ENCODE measurements around the gene BCAS1. TPM values are rescaled to one million over a fixed set of nuclear protein-coding genes. Genes with fewer than 3 reads are reported as not detected.

BCAS1 gene
- total RNA-seq, 1 experiment from 2014 or later: 4.0 TPM

DNA sequence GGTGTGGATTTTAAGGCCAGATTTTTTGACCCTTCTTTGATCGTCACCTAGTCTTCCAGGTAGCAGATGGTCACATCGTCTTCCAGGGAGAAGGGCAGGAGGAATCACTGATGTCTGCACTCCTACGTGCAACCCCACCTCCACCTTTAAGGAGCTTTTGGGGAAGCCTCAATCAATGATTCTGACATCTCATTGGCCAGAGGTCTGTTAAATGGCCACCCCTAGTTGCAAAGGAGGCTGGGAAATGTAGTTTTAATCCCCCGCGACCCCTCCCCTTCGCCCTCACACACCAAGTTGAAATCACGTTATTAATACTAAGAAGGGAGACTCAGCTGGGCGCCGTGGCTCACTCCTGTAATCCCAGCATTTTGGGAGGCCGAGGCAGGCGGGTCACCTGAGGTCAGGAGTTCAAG, 151.4 kb downstream of the BCAS1 start:
- H3K27ac ChIP-seq: no peak overlapping the region
- H3K4me1 ChIP-seq (replicated peaks; ENCODE audit: insufficient read depth): peaks cover 61% of the 10 kb centered on the region
- H3K79me2 ChIP-seq (ENCODE audit: low read depth): no peaks in the 10 kb centered on the region
- no peak overlapping the region for H2AFZ ChIP-seq
- no peaks in the 10 kb centered on the region for H3K27me3 ChIP-seq (ENCODE audit: insufficient read depth, low read depth)
- no peaks in the 10 kb centered on the region for H4K20me1 ChIP-seq (ENCODE audit: insufficient read depth)
- no peak overlapping the region for H3K4me3 ChIP-seq
- TF ChIP-seq, protein P1, sequence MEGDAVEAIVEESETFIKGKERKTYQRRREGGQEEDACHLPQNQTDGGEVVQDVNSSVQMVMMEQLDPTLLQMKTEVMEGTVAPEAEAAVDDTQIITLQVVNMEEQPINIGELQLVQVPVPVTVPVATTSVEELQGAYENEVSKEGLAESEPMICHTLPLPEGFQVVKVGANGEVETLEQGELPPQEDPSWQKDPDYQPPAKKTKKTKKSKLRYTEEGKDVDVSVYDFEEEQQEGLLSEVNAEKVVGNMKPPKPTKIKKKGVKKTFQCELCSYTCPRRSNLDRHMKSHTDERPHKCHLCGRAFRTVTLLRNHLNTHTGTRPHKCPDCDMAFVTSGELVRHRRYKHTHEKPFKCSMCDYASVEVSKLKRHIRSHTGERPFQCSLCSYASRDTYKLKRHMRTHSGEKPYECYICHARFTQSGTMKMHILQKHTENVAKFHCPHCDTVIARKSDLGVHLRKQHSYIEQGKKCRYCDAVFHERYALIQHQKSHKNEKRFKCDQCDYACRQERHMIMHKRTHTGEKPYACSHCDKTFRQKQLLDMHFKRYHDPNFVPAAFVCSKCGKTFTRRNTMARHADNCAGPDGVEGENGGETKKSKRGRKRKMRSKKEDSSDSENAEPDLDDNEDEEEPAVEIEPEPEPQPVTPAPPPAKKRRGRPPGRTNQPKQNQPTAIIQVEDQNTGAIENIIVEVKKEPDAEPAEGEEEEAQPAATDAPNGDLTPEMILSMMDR (conservative IDR thresholded peaks at IDR 0.05): no peak
- TF ChIP-seq EZH2 (IDR thresholded peaks at IDR 0.05; ENCODE audit: low read depth): no peak
- intact Hi-C loops (cut with micrococcal nuclease; ENCODE audit: unreplicated experiment): loop anchor here (5.0 kb wide), 2 partner anchors 147 to 327 kb away; partner anchors contain the start of gene ZNF217
- POLR2A ChIA-PET (ENCODE audit: unreplicated experiment): no interaction called here
- H3F3A ChIP-seq (ENCODE audit: insufficient read depth, low read depth): peaks cover 22% of the 10 kb centered on the region; the same call in 1 of the 2 replicates
- H3K36me3 ChIP-seq (ENCODE audit: low read depth): no peaks in the 10 kb centered on the region
- no peaks in the 10 kb centered on the region for H3K9me3 ChIP-seq (ENCODE audit: insufficient read depth, low read depth)
- no peaks in the 10 kb centered on the region for H3K9me2 ChIP-seq (ENCODE audit: insufficient read depth)
- H3K4me2 ChIP-seq: no peak overlapping the region
- CTCF ChIA-PET: interaction anchor here (0.7 kb wide), 1 partner anchor 280 kb away, joined by 4 read pairs; no protein-coding TSS in a partner anchor
- no TSS peak for BruUV-seq (replicated peaks)
- DNase-seq: no peak

DNA sequence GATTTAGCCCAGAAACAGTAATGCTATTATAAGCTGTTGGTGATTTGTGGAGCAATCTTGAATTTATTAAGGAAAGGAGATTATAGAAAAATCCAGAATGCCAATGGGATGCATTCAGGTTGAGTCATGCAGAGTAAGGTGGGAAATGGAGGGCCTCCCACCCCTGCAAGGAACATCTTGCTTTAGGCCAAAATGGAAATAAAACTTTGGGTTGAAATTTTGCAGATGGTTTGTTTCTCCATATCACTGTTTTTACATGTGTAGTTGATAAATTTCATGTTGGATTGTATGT, 152.4 kb downstream of the BCAS1 start:
- DNase-seq: no peak
- Histone ChIP-seq H3K79me2 (ENCODE audit: low read depth) (no peaks in the 10 kb centered on the region), H2AFZ (no peak overlapping the region; the same call in 1 of the 2 replicates), H3K9me3 (ENCODE audit: insufficient read depth, low read depth) (no peaks in the 10 kb centered on the region), H3K36me3 (ENCODE audit: low read depth) (no peaks in the 10 kb centered on the region), H3F3A (ENCODE audit: insufficient read depth, low read depth) (peaks cover 24% of the 10 kb centered on the region; the same call in 1 of the 2 replicates), H4K20me1 (ENCODE audit: insufficient read depth) (no peaks in the 10 kb centered on the region), H3K27me3 (ENCODE audit: insufficient read depth, low read depth) (no peaks in the 10 kb centered on the region), H3K27ac (peak overlapping the region; percentile 93), H3K4me2 (peak overlapping the region; percentile 87), H3K9me2 (ENCODE audit: insufficient read depth) (no peaks in the 10 kb centered on the region), H3K4me3 (no peak overlapping the region), H3K4me1 (replicated peaks; ENCODE audit: insufficient read depth) (peaks cover 61% of the 10 kb centered on the region)
- POLR2A ChIA-PET (ENCODE audit: unreplicated experiment): no interaction called here
- no TSS peak for BruUV-seq (replicated peaks)
- intact Hi-C loops (cut with micrococcal nuclease; ENCODE audit: unreplicated experiment): loop anchor here (5.0 kb wide), 2 partner anchors 146 to 326 kb away; partner anchors contain the start of gene ZNF217
- CTCF ChIA-PET: interaction anchor here (0.7 to 1.3 kb wide), 2 partner anchors 22 to 281 kb away, joined by 4 read pairs; no protein-coding TSS in a partner anchor
- TF ChIP-seq EZH2 (IDR thresholded peaks at IDR 0.05; ENCODE audit: low read depth): no peak
- TF ChIP-seq, protein P1 (conservative IDR thresholded peaks at IDR 0.05): no peak

DNA sequence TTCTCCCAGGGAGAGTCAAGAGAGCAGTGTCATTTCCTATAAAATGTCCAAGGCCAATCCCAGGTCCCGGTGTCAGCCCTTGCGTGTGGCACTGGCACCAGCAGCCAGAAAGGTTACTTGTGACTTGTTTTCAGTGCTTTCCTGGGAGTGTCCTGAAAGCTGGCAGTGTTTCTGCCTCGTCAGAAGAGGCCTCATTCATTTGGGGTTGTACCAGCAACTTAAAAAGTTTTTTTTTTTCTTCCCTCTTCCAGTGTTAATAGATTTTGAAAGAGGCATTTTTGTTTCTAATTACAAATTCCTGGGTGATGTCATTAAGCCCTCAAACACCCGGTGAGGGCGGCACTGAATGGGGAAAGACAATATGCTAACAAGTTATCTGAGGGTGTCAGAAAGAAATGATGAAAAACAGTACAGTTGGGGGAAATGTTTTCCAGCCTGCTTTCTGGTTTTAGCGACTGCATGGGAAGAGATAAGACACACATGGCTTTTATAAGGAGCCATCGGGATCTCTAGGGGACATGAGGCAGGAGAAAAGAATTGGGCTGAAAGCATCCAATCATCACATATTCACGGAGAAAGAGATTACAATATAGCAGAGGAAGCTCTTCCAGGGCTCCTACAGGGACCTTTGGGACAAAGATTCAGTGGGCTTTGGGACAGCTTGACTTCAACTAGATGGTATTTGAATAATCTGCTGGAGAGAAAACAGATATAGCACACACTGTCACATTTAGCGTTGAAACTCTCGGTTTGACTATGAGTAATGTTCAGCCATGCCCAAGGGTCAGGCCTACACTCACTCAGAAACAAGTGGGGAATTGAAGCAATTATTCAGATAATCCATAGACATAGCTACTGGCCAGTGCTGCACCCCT, 153.0 kb downstream of the BCAS1 start:
- TF ChIP-seq, protein P1 (conservative IDR thresholded peaks at IDR 0.05): no peak
- no peak for TF ChIP-seq EZH2 (IDR thresholded peaks at IDR 0.05; ENCODE audit: low read depth)
- no peak overlapping the region for H3K4me3 ChIP-seq
- no peaks in the 10 kb centered on the region for H3K9me3 ChIP-seq (ENCODE audit: insufficient read depth, low read depth)
- peaks cover 58% of the 10 kb centered on the region for H3K4me1 ChIP-seq (replicated peaks; ENCODE audit: insufficient read depth)
- H3K36me3 ChIP-seq (ENCODE audit: low read depth): no peaks in the 10 kb centered on the region
- intact Hi-C loops (cut with micrococcal nuclease; ENCODE audit: unreplicated experiment): loop anchor here (5.0 kb wide), 2 partner anchors 145 to 325 kb away; partner anchors contain the start of gene ZNF217
- no peaks in the 10 kb centered on the region for H4K20me1 ChIP-seq (ENCODE audit: insufficient read depth)
- TSS peak; percentile 15 for BruUV-seq (replicated peaks)
- H3F3A ChIP-seq (ENCODE audit: insufficient read depth, low read depth): peaks cover 24% of the 10 kb centered on the region; the same call in 1 of the 2 replicates
- CTCF ChIA-PET: interaction anchor here (1.3 to 1.8 kb wide), 3 partner anchors 17 to 338 kb away, joined by 3 to 5 read pairs (median 4); no protein-coding TSS in a partner anchor
- no peaks in the 10 kb centered on the region for H3K27me3 ChIP-seq (ENCODE audit: insufficient read depth, low read depth)
- peak overlapping the region; percentile 87 for H3K4me2 ChIP-seq
- H3K9me2 ChIP-seq (ENCODE audit: insufficient read depth): no peaks in the 10 kb centered on the region
- peak; percentile 29 to 79 for DNase-seq
- H3K79me2 ChIP-seq (ENCODE audit: low read depth): no peaks in the 10 kb centered on the region
- H2AFZ ChIP-seq: no peak overlapping the region; the same call in 1 of the 2 replicates
- POLR2A ChIA-PET (ENCODE audit: unreplicated experiment): interaction anchor here (0.6 to 0.7 kb wide), 3 partner anchors 13 to 275 kb away, joined by 3 to 8 read pairs (median 4); no protein-coding TSS in a partner anchor
- H3K27ac ChIP-seq: peak overlapping the region; percentile 93
